Measurements from ENCODE around the gene STT3A.

Gene STT3A

DNA sequence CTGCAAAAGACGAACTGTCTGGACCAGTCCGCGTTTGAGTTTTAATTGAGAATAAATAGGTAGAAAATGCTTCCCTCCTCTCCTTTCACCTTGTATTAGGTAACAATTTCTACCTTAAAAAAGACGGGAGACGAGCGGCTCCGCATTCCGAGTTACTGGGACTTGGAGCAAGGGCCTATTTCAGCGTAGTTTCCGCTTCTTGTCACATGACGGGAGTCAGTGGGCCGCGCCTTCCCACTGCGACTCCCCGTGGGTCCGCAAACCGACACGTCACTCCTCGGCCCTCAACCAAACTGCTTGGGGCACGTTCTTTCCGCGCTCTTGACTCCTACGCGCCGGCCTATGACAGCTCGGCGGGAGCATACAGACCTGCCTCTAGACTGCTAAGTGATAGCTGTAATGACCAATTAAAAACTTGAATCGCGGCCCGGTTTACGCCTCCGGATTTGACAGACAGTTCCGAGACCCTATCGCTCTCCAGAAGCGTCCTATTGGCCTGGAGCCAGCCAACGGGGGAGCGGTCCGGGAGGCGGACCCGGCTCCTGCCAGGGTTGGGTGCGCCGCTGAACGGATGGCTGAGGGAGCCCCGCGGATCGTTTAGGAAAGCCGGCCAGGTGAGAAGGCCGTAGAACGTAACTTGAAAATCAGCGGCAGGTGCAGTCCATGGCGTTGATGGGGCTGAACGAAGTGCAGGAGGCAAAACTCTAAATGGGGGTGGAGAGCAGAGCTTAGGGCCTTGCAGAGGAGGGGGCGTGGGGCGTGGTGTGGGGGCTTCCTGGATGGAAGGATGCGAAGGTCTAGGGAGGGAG, at the start of gene STT3A:
STT3A (plus strand) TSS at position 548 of the 809 bp plus-strand sequence. CDS start 3,064 bp downstream, outside the sequence.
- Histone ChIP-seq H3K4me3 (ENCODE audit: low read depth, low read length) (peak within 1 kb of the TSS; percentile 99), H3K27me3 (ENCODE audit: control insufficient read depth, insufficient read depth, low read length) (no peaks in the 10 kb centered on the region), H3K9me3 (ENCODE audit: control insufficient read depth, insufficient read depth, low read length) (no peaks in the 10 kb centered on the region)

DNA sequence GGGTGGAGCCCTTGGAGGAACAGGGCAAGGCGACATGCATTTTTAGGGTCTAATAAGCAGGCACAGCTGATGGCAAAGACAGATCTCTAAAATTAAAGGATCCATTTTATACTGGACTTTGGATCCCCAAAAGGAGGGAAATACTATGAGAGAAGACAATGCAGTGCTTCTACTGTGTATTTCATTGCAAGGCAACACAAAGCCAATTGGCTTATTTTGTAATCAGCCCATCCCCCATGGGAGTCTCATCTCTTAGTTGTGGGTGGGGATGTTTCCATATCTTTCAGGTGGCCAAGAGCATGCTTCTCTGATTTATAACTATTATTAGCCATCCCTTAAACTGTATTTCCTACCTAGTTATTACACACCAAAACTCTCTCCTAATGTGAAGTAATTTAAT, 41.9 kb upstream of the STT3A start:
- no peak overlapping the region for H3K9ac ChIP-seq (ENCODE audit: low read depth, low read length)
- H3K4me3 ChIP-seq (ENCODE audit: low read depth, low read length): no peak overlapping the region
- no peaks in the 10 kb centered on the region for H3K4me1 ChIP-seq (ENCODE audit: control insufficient read depth, insufficient read depth, low read length)
- peaks cover 7% of the 10 kb centered on the region for H3K9me3 ChIP-seq (ENCODE audit: control insufficient read depth, insufficient read depth, low read length)
- no peaks in the 10 kb centered on the region for H3K27me3 ChIP-seq (ENCODE audit: control insufficient read depth, insufficient read depth, low read length)
- H3K36me3 ChIP-seq (ENCODE audit: control insufficient read depth, insufficient read depth, low read length): no peaks in the 10 kb centered on the region

More for the DNA sequence above, at the start of gene STT3A:
- no peaks in the 10 kb centered on the region for H3K4me1 ChIP-seq (ENCODE audit: control insufficient read depth, insufficient read depth, low read length)
- H3K9ac ChIP-seq (ENCODE audit: low read depth, low read length): peak within 1 kb of the TSS; percentile 97
- H3K36me3 ChIP-seq (ENCODE audit: control insufficient read depth, insufficient read depth, low read length): peaks cover 2% of the 10 kb centered on the region

DNA sequence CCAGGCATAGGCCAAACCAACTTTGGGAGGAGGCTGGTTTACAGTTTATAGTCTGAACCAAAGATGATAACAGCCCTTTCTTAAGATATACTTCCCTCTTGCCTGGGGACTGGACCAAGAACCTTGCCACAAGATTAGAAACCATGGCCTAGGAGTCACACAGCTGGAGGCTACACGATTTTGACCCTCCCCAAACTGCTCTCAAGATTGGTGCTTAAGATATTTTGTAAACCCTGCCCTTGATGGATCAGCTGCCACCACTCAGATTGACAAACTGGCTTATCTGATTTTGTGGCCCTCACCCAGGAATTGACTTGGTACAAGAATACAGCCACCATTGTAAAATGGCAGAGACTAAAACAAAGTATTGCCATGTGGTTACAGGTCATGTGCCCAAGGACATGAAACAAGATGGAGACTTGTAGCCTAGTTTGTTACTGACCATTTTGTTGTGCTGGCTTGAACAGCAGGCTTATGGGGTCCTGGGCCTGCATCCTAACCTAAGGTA, 40.8 kb upstream of the STT3A start:
- peaks cover 7% of the 10 kb centered on the region for H3K9me3 ChIP-seq (ENCODE audit: control insufficient read depth, insufficient read depth, low read length)
- H3K9ac ChIP-seq (ENCODE audit: low read depth, low read length): no peak overlapping the region

DNA sequence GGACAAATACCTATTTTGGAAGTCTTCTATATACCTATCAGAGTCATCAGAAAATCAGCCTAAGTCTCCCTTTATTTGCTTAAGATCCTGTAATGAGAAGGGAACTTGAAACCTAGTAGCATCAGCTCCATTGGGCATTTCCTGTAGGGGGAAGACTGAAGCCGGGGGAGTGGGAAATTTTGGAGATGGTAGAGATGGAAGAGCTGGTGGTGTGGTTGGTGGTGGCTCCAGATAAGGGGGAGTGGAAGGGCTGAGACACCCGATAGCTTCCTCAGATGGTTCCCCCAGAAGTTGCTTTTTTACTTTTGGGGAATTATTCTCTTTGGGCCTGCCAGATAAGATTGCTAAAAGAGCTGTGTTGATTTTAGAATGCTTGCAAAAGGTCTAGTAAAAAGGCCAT, 39.7 kb upstream of the STT3A start:
- no peak overlapping the region for H3K4me3 ChIP-seq (ENCODE audit: low read depth, low read length)
- no peaks in the 10 kb centered on the region for H3K27me3 ChIP-seq (ENCODE audit: control insufficient read depth, insufficient read depth, low read length)
- no peaks in the 10 kb centered on the region for H3K4me1 ChIP-seq (ENCODE audit: control insufficient read depth, insufficient read depth, low read length)
- no peak overlapping the region for H3K9ac ChIP-seq (ENCODE audit: low read depth, low read length)
- H3K36me3 ChIP-seq (ENCODE audit: control insufficient read depth, insufficient read depth, low read length): no peaks in the 10 kb centered on the region
- peaks cover 3% of the 10 kb centered on the region for H3K9me3 ChIP-seq (ENCODE audit: control insufficient read depth, insufficient read depth, low read length)

More for the DNA sequence above, 40.8 kb upstream of the STT3A start:
- no peaks in the 10 kb centered on the region for H3K27me3 ChIP-seq (ENCODE audit: control insufficient read depth, insufficient read depth, low read length)
- no peaks in the 10 kb centered on the region for H3K4me1 ChIP-seq (ENCODE audit: control insufficient read depth, insufficient read depth, low read length)
- H3K36me3 ChIP-seq (ENCODE audit: control insufficient read depth, insufficient read depth, low read length): no peaks in the 10 kb centered on the region
- H3K4me3 ChIP-seq (ENCODE audit: low read depth, low read length): no peak overlapping the region

DNA sequence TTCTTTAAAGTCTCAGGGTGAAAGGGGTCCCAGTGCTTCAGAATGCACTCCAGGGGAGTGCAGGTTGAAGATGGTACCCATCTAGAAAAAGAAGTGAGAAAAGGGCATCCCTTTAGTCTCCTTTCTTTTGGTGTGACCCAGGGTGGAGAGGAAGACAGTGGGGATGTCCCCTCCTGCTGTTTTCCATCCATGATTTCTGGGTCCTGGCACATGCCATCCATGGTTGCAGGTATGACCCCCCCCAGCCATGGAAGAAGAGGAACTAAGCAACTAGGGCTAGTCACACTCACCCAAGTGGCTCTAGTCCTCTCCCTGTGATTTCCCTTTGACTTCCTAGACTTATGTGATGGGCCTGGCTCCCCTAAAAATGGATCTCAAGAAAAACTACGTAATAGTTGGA, 39.3 kb upstream of the STT3A start:
- H3K4me1 ChIP-seq (ENCODE audit: control insufficient read depth, insufficient read depth, low read length): no peaks in the 10 kb centered on the region
- no peak overlapping the region for H3K9ac ChIP-seq (ENCODE audit: low read depth, low read length)
- no peaks in the 10 kb centered on the region for H3K27me3 ChIP-seq (ENCODE audit: control insufficient read depth, insufficient read depth, low read length)
- H3K36me3 ChIP-seq (ENCODE audit: control insufficient read depth, insufficient read depth, low read length): no peaks in the 10 kb centered on the region
- peaks cover 3% of the 10 kb centered on the region for H3K9me3 ChIP-seq (ENCODE audit: control insufficient read depth, insufficient read depth, low read length)
- H3K4me3 ChIP-seq (ENCODE audit: low read depth, low read length): no peak overlapping the region

DNA sequence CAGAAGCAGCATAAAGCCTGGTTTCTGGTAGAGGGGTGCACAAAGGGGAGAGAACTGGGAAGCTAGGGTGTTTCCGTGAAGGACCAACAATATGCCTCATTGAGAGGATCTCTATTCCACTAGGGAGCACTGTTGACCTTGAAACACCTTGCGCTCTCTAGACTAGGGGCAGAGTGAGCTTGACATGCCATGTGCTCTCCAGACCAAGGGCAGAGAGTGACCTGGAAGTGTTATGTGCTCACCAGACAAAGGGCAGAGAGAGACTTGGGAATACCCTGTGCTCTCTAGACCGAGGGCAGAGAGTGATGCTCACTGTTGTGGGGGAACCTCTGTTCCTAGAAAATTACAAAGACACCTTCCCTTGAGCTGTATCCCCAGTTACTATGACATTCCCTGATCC, 38.6 kb upstream of the STT3A start:
- H3K4me3 ChIP-seq (ENCODE audit: low read depth, low read length): no peak overlapping the region
- H3K9ac ChIP-seq (ENCODE audit: low read depth, low read length): no peak overlapping the region
- H3K9me3 ChIP-seq (ENCODE audit: control insufficient read depth, insufficient read depth, low read length): peaks cover 3% of the 10 kb centered on the region
- no peaks in the 10 kb centered on the region for H3K36me3 ChIP-seq (ENCODE audit: control insufficient read depth, insufficient read depth, low read length)
- H3K4me1 ChIP-seq (ENCODE audit: control insufficient read depth, insufficient read depth, low read length): no peaks in the 10 kb centered on the region
- no peaks in the 10 kb centered on the region for H3K27me3 ChIP-seq (ENCODE audit: control insufficient read depth, insufficient read depth, low read length)

DNA sequence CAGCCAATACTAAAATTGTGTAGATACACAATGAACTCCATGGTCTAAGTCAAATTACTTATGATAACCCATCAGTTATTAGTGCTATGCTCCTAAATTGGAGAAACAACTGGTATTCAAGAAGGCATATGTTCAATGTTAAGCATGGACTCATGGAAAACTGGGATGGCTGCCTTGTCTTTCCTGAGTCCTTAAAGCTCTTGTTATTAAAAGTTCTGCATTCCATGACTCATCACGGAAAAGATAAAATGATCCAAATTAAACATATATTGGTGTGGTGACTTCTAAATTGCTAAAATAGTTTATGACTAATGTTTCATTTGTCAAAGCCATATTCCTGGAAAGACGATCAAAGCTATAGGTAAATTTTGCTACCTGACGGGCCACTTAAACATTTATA, 32.8 kb upstream of the STT3A start:
- Histone ChIP-seq H3K9me3 (ENCODE audit: control insufficient read depth, insufficient read depth, low read length) (no peaks in the 10 kb centered on the region), H3K27me3 (ENCODE audit: control insufficient read depth, insufficient read depth, low read length) (no peaks in the 10 kb centered on the region), H3K4me1 (ENCODE audit: control insufficient read depth, insufficient read depth, low read length) (no peaks in the 10 kb centered on the region), H3K9ac (ENCODE audit: low read depth, low read length) (no peak overlapping the region), H3K4me3 (ENCODE audit: low read depth, low read length) (no peak overlapping the region), H3K36me3 (ENCODE audit: control insufficient read depth, insufficient read depth, low read length) (no peaks in the 10 kb centered on the region)

DNA sequence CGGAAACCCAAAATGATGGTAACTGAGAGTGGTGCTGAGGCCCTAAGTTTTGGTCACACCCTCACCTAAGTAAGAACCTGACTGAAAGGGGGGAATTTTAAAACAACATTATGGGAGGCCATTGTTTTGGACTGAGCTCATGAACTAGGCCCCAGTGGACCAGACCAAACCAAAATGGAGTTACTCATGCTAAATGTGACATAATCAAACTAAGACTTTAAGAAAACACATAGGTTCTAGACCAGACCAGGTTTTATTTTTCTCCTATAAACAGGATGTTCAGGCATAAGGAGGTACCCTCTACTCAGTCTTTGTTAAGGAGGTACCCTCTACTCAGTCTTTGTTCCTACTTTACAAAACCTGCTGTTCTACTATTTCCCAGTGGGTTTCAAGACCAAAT, 30.7 kb upstream of the STT3A start:
- H3K27me3 ChIP-seq (ENCODE audit: control insufficient read depth, insufficient read depth, low read length): no peaks in the 10 kb centered on the region
- H3K4me3 ChIP-seq (ENCODE audit: low read depth, low read length): no peak overlapping the region
- H3K36me3 ChIP-seq (ENCODE audit: control insufficient read depth, insufficient read depth, low read length): no peaks in the 10 kb centered on the region
- no peaks in the 10 kb centered on the region for H3K4me1 ChIP-seq (ENCODE audit: control insufficient read depth, insufficient read depth, low read length)
- H3K9ac ChIP-seq (ENCODE audit: low read depth, low read length): no peak overlapping the region
- H3K9me3 ChIP-seq (ENCODE audit: control insufficient read depth, insufficient read depth, low read length): no peaks in the 10 kb centered on the region

DNA sequence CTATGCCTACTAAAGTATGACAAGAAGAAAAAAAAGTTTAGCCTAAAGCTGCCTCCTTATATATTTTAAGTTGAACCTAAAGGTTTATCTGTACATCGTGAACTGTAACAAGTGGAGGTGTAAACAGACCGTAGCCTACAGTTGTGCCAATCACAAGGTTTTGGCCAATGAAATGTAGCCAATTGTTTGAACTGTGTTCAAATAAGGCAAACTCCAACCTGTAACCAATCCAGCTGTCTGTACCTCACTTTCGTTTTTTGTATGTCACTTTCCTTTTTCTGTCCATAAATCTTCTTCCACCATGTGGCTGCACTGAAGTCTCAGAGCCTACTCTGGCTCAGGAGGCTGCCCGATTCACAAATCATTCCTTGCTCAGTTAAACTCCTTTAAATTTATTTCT, 30.2 kb upstream of the STT3A start:
- H3K4me1 ChIP-seq (ENCODE audit: control insufficient read depth, insufficient read depth, low read length): no peaks in the 10 kb centered on the region

DNA sequence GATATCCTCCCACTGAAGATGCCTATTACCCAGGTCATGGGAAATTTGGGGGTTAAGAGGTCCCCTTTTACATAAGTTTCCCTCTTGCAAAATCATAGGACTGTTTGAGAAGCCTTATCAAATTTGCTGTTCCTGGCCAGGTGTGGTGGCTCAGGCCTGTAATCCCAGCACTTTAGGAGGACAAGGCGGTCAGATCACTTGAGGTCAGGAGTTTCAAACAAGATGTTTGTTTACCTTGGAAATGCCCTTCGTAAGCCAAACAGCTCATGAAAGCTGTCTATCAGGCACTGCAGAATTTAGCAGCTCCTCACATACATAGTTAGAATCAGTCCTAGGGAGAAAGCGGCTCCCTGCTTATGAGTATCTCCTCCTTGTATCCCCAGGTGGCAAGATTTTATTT, 28.3 kb upstream of the STT3A start:
- H3K9ac ChIP-seq (ENCODE audit: low read depth, low read length): no peak overlapping the region
- no peaks in the 10 kb centered on the region for H3K4me1 ChIP-seq (ENCODE audit: control insufficient read depth, insufficient read depth, low read length)
- no peak overlapping the region for H3K4me3 ChIP-seq (ENCODE audit: low read depth, low read length)
- no peaks in the 10 kb centered on the region for H3K27me3 ChIP-seq (ENCODE audit: control insufficient read depth, insufficient read depth, low read length)
- H3K9me3 ChIP-seq (ENCODE audit: control insufficient read depth, insufficient read depth, low read length): no peaks in the 10 kb centered on the region
- no peaks in the 10 kb centered on the region for H3K36me3 ChIP-seq (ENCODE audit: control insufficient read depth, insufficient read depth, low read length)

More for the DNA sequence above, 30.2 kb upstream of the STT3A start:
- no peaks in the 10 kb centered on the region for H3K27me3 ChIP-seq (ENCODE audit: control insufficient read depth, insufficient read depth, low read length)
- H3K4me3 ChIP-seq (ENCODE audit: low read depth, low read length): no peak overlapping the region
- no peaks in the 10 kb centered on the region for H3K9me3 ChIP-seq (ENCODE audit: control insufficient read depth, insufficient read depth, low read length)
- H3K36me3 ChIP-seq (ENCODE audit: control insufficient read depth, insufficient read depth, low read length): no peaks in the 10 kb centered on the region
- no peak overlapping the region for H3K9ac ChIP-seq (ENCODE audit: low read depth, low read length)

DNA sequence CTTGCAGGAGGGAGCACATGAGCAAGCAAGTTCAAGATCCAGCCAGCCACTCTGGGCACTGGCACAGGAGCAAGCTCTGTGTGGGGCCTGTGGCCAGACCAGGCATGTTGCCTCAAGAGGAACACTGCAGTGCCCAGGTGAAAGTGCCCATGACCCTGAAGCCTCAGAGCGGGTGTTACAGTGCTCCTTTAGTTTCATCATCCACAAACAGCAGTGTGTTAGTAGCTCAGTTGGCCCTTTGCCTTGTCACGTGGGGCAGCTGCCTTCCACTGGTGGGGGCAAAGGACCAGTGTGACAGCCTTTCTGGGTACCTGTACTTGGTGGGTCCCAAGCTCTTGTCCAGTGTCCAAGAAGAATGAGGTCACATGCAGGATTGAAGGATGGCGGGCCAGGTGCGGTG, 26.4 kb upstream of the STT3A start:
- H3K4me1 ChIP-seq (ENCODE audit: control insufficient read depth, insufficient read depth, low read length): peaks cover 3% of the 10 kb centered on the region
- H3K4me3 ChIP-seq (ENCODE audit: low read depth, low read length): no peak overlapping the region
- H3K9ac ChIP-seq (ENCODE audit: low read depth, low read length): no peak overlapping the region
- no peaks in the 10 kb centered on the region for H3K9me3 ChIP-seq (ENCODE audit: control insufficient read depth, insufficient read depth, low read length)
- H3K36me3 ChIP-seq (ENCODE audit: control insufficient read depth, insufficient read depth, low read length): no peaks in the 10 kb centered on the region
- H3K27me3 ChIP-seq (ENCODE audit: control insufficient read depth, insufficient read depth, low read length): no peaks in the 10 kb centered on the region

All from iPS-15b (cell line).